ES-I3 (cell line): ENCODE measurements around the gene COL15A1.
A peak's percentile ranks its signal among the peaks of the same experiment; 100 is the strongest.

ENCODE experiments used
- H3K36me3 ChIP-seq: 2 replicates; pipeline ENCODE4 v1.6.1; 2013; ENCODE audit warnings: mild to moderate bottlenecking, low read length, control low read depth, moderate library complexity; ENCODE audit not compliant: insufficient read depth
- H3K4me1 ChIP-seq: 2 replicates; pipeline ENCODE4 v1.6.1; 2013; ENCODE audit warnings: mild to moderate bottlenecking, control low read depth, low read length; ENCODE audit not compliant: insufficient read depth
- H3K9ac ChIP-seq: 2 replicates; pipeline ENCODE4 v1.6.1; 2013; ENCODE audit warnings: low read depth, mild to moderate bottlenecking, low read length, moderate library complexity
- H3K9me3 ChIP-seq: 2 replicates; pipeline ENCODE4 v1.6.1; 2013; ENCODE audit warnings: mild to moderate bottlenecking, low read length, moderate library complexity; ENCODE audit not compliant: control insufficient read depth, insufficient read depth

Gene COL15A1

GRCh38 chr9:99103054-99103895 lies 159.6 kb downstream of the COL15A1 start:
- H3K9ac ChIP-seq, result peak overlapping the region; percentile 70; the same call in 1 of the 2 replicates
- peaks cover 10% of the 10 kb centered on the region for H3K4me1 ChIP-seq
- no peaks in the 10 kb centered on the region for H3K9me3 ChIP-seq
- no peaks in the 10 kb centered on the region for H3K36me3 ChIP-seq

- H3K9ac ChIP-seq, result peak overlapping the region; percentile 70; the same call in 1 of the 2 replicates
- peaks cover 10% of the 10 kb centered on the region for H3K4me1 ChIP-seq
- H3K36me3 ChIP-seq, result no peaks in the 10 kb centered on the region
- H3K9me3 ChIP-seq, result no peaks in the 10 kb centered on the region
These were observed 160.3 kb downstream of the COL15A1 start for GRCh38 chr9:99103901-99104458.

GRCh38 chr9:99104459-99105151 lies 160.9 kb downstream of the COL15A1 start, which contains the start of gene TGFBR1:
Gene TGFBR1, plus strand, starts transcription at chr9:99105113. Its CDS starts 93 bp downstream, at chr9:99105206.
- Histone ChIP-seq H3K9me3 (no peaks in the 10 kb centered on the region), H3K4me1 (peaks cover 10% of the 10 kb centered on the region), H3K9ac (peak within 1 kb of the TSS; percentile 74), H3K36me3 (no peaks in the 10 kb centered on the region)

DNA sequence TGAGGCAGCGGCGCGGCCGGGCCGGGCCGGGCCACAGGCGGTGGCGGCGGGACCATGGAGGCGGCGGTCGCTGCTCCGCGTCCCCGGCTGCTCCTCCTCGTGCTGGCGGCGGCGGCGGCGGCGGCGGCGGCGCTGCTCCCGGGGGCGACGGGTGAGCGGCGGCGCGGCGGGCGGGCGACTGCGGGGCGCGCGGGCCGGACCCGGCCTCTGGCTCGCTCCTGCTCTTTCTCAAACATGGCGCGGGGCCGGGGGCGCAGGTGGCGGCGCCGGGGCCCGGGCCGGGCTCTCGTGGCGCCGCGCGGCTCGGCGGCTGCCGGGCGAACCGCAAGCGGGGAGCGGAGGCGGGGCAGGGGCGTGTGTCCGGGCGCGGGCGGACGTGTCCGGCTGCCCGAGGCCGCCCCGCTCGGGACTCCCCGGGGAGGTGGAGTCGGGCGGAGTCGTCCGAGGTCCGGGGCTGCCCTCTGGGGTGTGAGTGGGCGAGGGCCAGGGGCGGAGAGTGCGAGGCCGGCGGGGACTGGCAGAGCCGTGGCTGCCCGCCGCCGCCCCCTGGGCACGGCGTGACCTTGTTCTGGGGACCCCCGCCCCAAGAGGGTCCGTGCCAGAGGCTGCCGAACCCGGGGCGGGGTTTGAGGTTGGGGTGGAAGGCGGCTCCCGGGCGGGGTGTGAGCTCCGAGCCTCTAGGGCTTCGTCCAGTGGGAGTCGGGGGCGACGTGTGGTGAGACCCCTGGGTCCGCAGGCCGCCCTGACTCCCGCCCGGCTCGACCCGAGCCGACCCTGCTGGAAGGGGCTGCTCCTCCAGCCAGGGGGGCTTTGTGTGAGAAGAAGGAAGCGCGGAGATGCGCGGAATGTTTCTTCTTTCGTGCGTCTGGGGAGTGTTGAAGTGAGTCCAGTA lies 161.7 kb downstream of the COL15A1 start:
- H3K4me1 ChIP-seq, result peaks cover 10% of the 10 kb centered on the region

DNA sequence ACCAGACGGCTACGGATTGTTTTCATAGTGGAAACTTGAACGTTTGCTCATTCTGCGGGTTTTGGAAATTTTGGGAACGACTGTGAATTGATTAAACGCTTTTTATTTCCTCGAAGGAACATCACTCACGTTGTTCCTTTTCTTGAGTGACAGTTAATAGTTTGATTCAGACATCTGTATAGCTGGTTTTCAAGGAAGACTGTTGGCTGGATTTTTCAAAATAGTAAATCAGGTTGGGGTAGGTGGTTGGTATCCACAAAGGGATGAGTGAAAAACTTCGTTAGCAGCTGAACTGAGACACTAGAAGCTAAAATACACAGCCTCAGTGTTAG lies 162.3 kb downstream of the COL15A1 start:
- Histone ChIP-seq H3K9ac (peak overlapping the region; percentile 74), H3K4me1 (peaks cover 10% of the 10 kb centered on the region)

More for the DNA sequence above, 161.7 kb downstream of the COL15A1 start:
- peak overlapping the region; percentile 74 for H3K9ac ChIP-seq
- H3K9me3 ChIP-seq, result no peaks in the 10 kb centered on the region
- H3K36me3 ChIP-seq, result no peaks in the 10 kb centered on the region

GRCh38 chr9:99107421-99107820 lies 163.7 kb downstream of the COL15A1 start:
- no peak overlapping the region for H3K9ac ChIP-seq
- no peaks in the 10 kb centered on the region for H3K36me3 ChIP-seq
- H3K9me3 ChIP-seq, result no peaks in the 10 kb centered on the region
- H3K4me1 ChIP-seq, result peaks cover 14% of the 10 kb centered on the region

More for the DNA sequence above, 162.3 kb downstream of the COL15A1 start:
- Histone ChIP-seq H3K9me3 (no peaks in the 10 kb centered on the region), H3K36me3 (no peaks in the 10 kb centered on the region)

- no peaks in the 10 kb centered on the region for H3K9me3 ChIP-seq
- H3K9ac ChIP-seq, result no peak overlapping the region
- no peaks in the 10 kb centered on the region for H3K36me3 ChIP-seq
- peaks cover 17% of the 10 kb centered on the region for H3K4me1 ChIP-seq
These were observed 164.4 kb downstream of the COL15A1 start for GRCh38 chr9:99108131-99108530.

- Histone ChIP-seq H3K36me3 (no peaks in the 10 kb centered on the region), H3K9me3 (no peaks in the 10 kb centered on the region), H3K9ac (no peak overlapping the region), H3K4me1 (peaks cover 10% of the 10 kb centered on the region)
These were observed 165.8 kb downstream of the COL15A1 start for GRCh38 chr9:99109522-99109921.

GRCh38 chr9:99112750-99113413 lies 169.2 kb downstream of the COL15A1 start:
- H3K36me3 ChIP-seq, result no peaks in the 10 kb centered on the region
- H3K4me1 ChIP-seq, result peaks cover 19% of the 10 kb centered on the region
- no peak overlapping the region for H3K9ac ChIP-seq
- H3K9me3 ChIP-seq, result no peaks in the 10 kb centered on the region

GRCh38 chr9:99113414-99114048 lies 169.8 kb downstream of the COL15A1 start:
- peaks cover 19% of the 10 kb centered on the region for H3K4me1 ChIP-seq
- H3K9ac ChIP-seq, result no peak overlapping the region
- no peaks in the 10 kb centered on the region for H3K36me3 ChIP-seq
- H3K9me3 ChIP-seq, result no peaks in the 10 kb centered on the region

DNA sequence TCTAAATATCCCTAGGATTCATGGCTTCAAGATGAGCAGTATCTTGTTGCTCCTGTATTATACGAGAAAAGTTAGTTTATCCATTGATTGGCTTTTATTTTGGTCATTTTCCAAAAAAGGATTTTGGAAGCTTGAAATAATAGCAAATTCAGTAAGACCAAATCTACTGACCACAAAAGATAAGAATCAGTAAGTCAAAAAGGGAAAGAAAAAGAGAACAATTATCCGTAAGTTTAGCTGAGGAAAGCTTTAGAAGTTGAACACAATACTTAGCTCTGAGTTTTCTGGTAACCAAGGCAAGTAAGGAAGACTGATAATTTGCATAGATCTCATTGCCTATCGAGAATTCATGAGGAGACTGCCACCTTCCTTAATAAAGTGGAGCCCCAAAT lies 170.3 kb downstream of the COL15A1 start:
- Histone ChIP-seq H3K36me3 (no peaks in the 10 kb centered on the region), H3K9me3 (no peaks in the 10 kb centered on the region), H3K9ac (no peak overlapping the region), H3K4me1 (peaks cover 19% of the 10 kb centered on the region)

GRCh38 chr9:99114846-99115500 lies 171.3 kb downstream of the COL15A1 start:
- Histone ChIP-seq H3K9me3 (no peaks in the 10 kb centered on the region), H3K9ac (no peak overlapping the region), H3K4me1 (peaks cover 19% of the 10 kb centered on the region), H3K36me3 (no peaks in the 10 kb centered on the region)

- H3K4me1 ChIP-seq, result peaks cover 19% of the 10 kb centered on the region
These were observed 172.3 kb downstream of the COL15A1 start for GRCh38 chr9:99116003-99116411.

More at GRCh38 chr9:99116003-99116411, 172.3 kb downstream of the COL15A1 start:
- no peaks in the 10 kb centered on the region for H3K9me3 ChIP-seq
- H3K9ac ChIP-seq, result no peak overlapping the region
- no peaks in the 10 kb centered on the region for H3K36me3 ChIP-seq
